SU-DHL-6 (cell line): ENCODE data around the gene LTBP1.

Experiments used
- H2AFZ ChIP-seq: fragments of 200-600 bp; sonication (generic); 2 replicates; pipeline ENCODE4 v1.6.1; 2014; ENCODE audit warnings: low read depth, mild to moderate bottlenecking, moderate library complexity, mixed read lengths, antibody characterized with exemption, low read length; ENCODE audit not compliant: severe bottlenecking
- H3F3A ChIP-seq: fragments of 200-600 bp; shearing (Covaris generic); 2 replicates; pipeline ENCODE4 v1.6.0; 2016; ENCODE audit warnings: antibody characterized with exemption, mild to moderate bottlenecking; ENCODE audit not compliant: insufficient read depth
- H3K27ac ChIP-seq: fragments of 200-600 bp; sonication (generic); 2 replicates; pipeline ENCODE4 v1.5.1; 2016; ENCODE audit warnings: low read depth, mild to moderate bottlenecking, low read length, moderate library complexity, mixed read lengths
- H3K27me3 ChIP-seq: fragments of 200-600 bp; sonication (generic), shearing (Covaris generic); 2 replicates; pipeline ENCODE4 v1.6.0; 2014; ENCODE audit warnings: mild to moderate bottlenecking, low read length
- H3K36me3 ChIP-seq: fragments of 200-600 bp; sonication (generic); 2 replicates; pipeline ENCODE4 v1.6.1; 2014; ENCODE audit warnings: mild to moderate bottlenecking, low read length, mixed read lengths
- H3K4me2 ChIP-seq: fragments of 300-600, 200-600 bp; shearing (Covaris generic), sonication (generic); 2 replicates; pipeline ENCODE4 v1.6.0; 2014; ENCODE audit warnings: low read length, low read depth, mild to moderate bottlenecking; ENCODE audit not compliant: poor library complexity, severe bottlenecking
- H3K4me3 ChIP-seq: fragments of 200-600 bp; sonication (generic); 2 replicates; pipeline ENCODE4 v1.5.1; 2014; ENCODE audit warnings: antibody characterized with exemption, low read length, mild to moderate bottlenecking, mixed read lengths; ENCODE audit not compliant: insufficient read depth, poor library complexity, severe bottlenecking
- H3K79me2 ChIP-seq: fragments of 200-600 bp; sonication (generic); 2 replicates; pipeline ENCODE4 v1.6.1; 2014; ENCODE audit warnings: mild to moderate bottlenecking, low read length, moderate library complexity; ENCODE audit not compliant: insufficient read depth
- H3K9ac ChIP-seq: fragments of 200-600 bp; sonication (generic); 2 replicates; pipeline ENCODE4 v1.7.0; 2014; ENCODE audit warnings: mild to moderate bottlenecking, low read length
- H3K9me2 ChIP-seq: fragments of 200-600 bp; sonication (generic); replicated peaks from 2 replicates; pipeline ENCODE4 v1.6.1; 2014; ENCODE audit warnings: low read length; ENCODE audit not compliant: insufficient read depth
- H3K9me3 ChIP-seq: fragments of 200-600 bp; sonication (generic); 2 replicates; pipeline ENCODE4 v1.6.1; 2014; ENCODE audit warnings: low read length, mixed read lengths; ENCODE audit not compliant: insufficient read depth
- H4K20me1 ChIP-seq: fragments of 200-600 bp; sonication (generic); 2 replicates; pipeline ENCODE4 v1.6.1; 2014; ENCODE audit warnings: low read depth, mild to moderate bottlenecking, antibody characterized with exemption, low read length, moderate library complexity, mixed read lengths
- CTCF ChIP-seq: fragments of 200-600 bp; sonication (generic); IDR thresholded peaks from one replicate; pipeline ENCODE4 v1.5.1; 2017; ENCODE audit warnings: antibody characterized with exemption, mild to moderate bottlenecking, low read length, moderate library complexity; ENCODE audit not compliant: insufficient read depth, poor library complexity, severe bottlenecking
- EZH2phosphoT487 ChIP-seq: fragments of 200-600 bp; sonication (generic), shearing (Covaris generic); conservative IDR thresholded peaks from 2 replicates; pipeline ENCODE4 v1.6.1; 2018; ENCODE audit warnings: mild to moderate bottlenecking, antibody characterized with exemption, low read length, moderate library complexity, mixed read lengths

Gene LTBP1

GRCh38 chr2:33371304-33372090 is 424.7 kb downstream of the LTBP1 start:
- Histone ChIP-seq H3F3A (peaks cover 11% of the 10 kb centered on the region; the same call in 1 of the 2 replicates), H3K27me3 (no peaks in the 10 kb centered on the region), H3K4me2 (no peak overlapping the region), H3K9ac (no peak overlapping the region), H2AFZ (no peak overlapping the region), H3K9me2 (no peaks in the 10 kb centered on the region), H3K79me2 (no peaks in the 10 kb centered on the region), H3K4me3 (no peak overlapping the region), H3K27ac (no peak overlapping the region), H4K20me1 (no peaks in the 10 kb centered on the region), H3K36me3 (peaks cover 3% of the 10 kb centered on the region; the same call in 1 of the 2 replicates), H3K9me3 (no peaks in the 10 kb centered on the region)
- TF ChIP-seq CTCF (no peak), EZH2phosphoT487 (no peak)

GRCh38 chr2:33372940-33373553 is 426.3 kb downstream of the LTBP1 start:
- Histone ChIP-seq H3K79me2 (no peaks in the 10 kb centered on the region), H3K27ac (no peak overlapping the region), H3K27me3 (no peaks in the 10 kb centered on the region), H3K4me2 (no peak overlapping the region), H3K4me3 (no peak overlapping the region), H3K9me2 (no peaks in the 10 kb centered on the region), H3F3A (peaks cover 19% of the 10 kb centered on the region; the same call in 1 of the 2 replicates), H3K9me3 (no peaks in the 10 kb centered on the region), H4K20me1 (no peaks in the 10 kb centered on the region), H3K36me3 (peaks cover 3% of the 10 kb centered on the region; the same call in 1 of the 2 replicates), H3K9ac (no peak overlapping the region), H2AFZ (no peak overlapping the region)
- no peak for TF ChIP-seq EZH2phosphoT487
- TF ChIP-seq CTCF, result peak; percentile 95

- no peak overlapping the region for H3K27ac ChIP-seq
- no peak overlapping the region for H3K9ac ChIP-seq
- H3K79me2 ChIP-seq, result no peaks in the 10 kb centered on the region
- no peak overlapping the region for H3K4me3 ChIP-seq
- H3K27me3 ChIP-seq, result no peaks in the 10 kb centered on the region
- peaks cover 3% of the 10 kb centered on the region; the same call in 1 of the 2 replicates for H3K36me3 ChIP-seq
- no peak overlapping the region for H3K4me2 ChIP-seq
- H3K9me3 ChIP-seq, result no peaks in the 10 kb centered on the region
- TF ChIP-seq CTCF (no peak), EZH2phosphoT487 (no peak)
- no peaks in the 10 kb centered on the region for H3K9me2 ChIP-seq
- H2AFZ ChIP-seq, result no peak overlapping the region
- H3F3A ChIP-seq, result peaks cover 26% of the 10 kb centered on the region; the same call in 1 of the 2 replicates
- H4K20me1 ChIP-seq, result no peaks in the 10 kb centered on the region
Measured at GRCh38 chr2:33373986-33374385, 427.2 kb downstream of the LTBP1 start.
